NCI-H2029 (cell line): Measurements from ENCODE around the gene SMIM33.
"Not testable (repeated sequence)": the region's sequence is repeated elsewhere in the genome, so short reads cannot be mapped to it uniquely, and the experiment has no call there.

Source experiments
- DNase-seq: peaks from one replicate; lab custom pipeline; 2025; lab: John Stamatoyannopoulos, UW

SMIM33 gene

GRCh38 chr5:139482050-139482889 is 11.5 kb downstream of the SMIM33 start, which contains the start of gene STING1:
Gene STING1 (minus strand): TSS chr5:139482758. CDS start chr5:139481704, 1,054 bp downstream.
- peak; percentile 99 for DNase-seq

GRCh38 chr5:139482890-139483208 is 12.0 kb downstream of the SMIM33 start:
- DNase-seq = not testable (repeated sequence)

GRCh38 chr5:139486201-139486600 is 15.4 kb downstream of the SMIM33 start:
- DNase-seq = no peak

GRCh38 chr5:139488260-139488659 is 17.5 kb downstream of the SMIM33 start:
- no peak for DNase-seq

- DNase-seq = no peak
Measured at GRCh38 chr5:139492700-139493192, 21.9 kb downstream of the SMIM33 start.

GRCh38 chr5:139494256-139494655 is 23.5 kb downstream of the SMIM33 start:
- no peak for DNase-seq

- no peak for DNase-seq
Measured at GRCh38 chr5:139494832-139495231, 24.0 kb downstream of the SMIM33 start.

- DNase-seq = no peak
Measured at GRCh38 chr5:139495638-139496435, 25.0 kb downstream of the SMIM33 start.

GRCh38 chr5:139501381-139501780 is 30.6 kb downstream of the SMIM33 start:
- DNase-seq = no peak

- DNase-seq = not testable (repeated sequence)
Measured at GRCh38 chr5:139503036-139503817, 32.4 kb downstream of the SMIM33 start.

- not testable (repeated sequence) for DNase-seq
Measured at GRCh38 chr5:139503879-139504278, 33.1 kb downstream of the SMIM33 start.

GRCh38 chr5:139504722-139505121 is 33.9 kb downstream of the SMIM33 start:
- DNase-seq = not testable (repeated sequence)

- no peak for DNase-seq
Measured at GRCh38 chr5:139512786-139513390, 42.1 kb downstream of the SMIM33 start.

GRCh38 chr5:139513434-139513833 is 42.6 kb downstream of the SMIM33 start:
- DNase-seq = peak; percentile 86

- DNase-seq = no peak
Measured at GRCh38 chr5:139513852-139514485, 43.2 kb downstream of the SMIM33 start.

GRCh38 chr5:139514486-139514856 is 43.7 kb downstream of the SMIM33 start:
- no peak for DNase-seq

- peak; percentile 78 for DNase-seq
Measured at GRCh38 chr5:139517683-139518564, 47.1 kb downstream of the SMIM33 start.
